ENCODE results near the gene HMX1. TPM values are rescaled to one million over a fixed set of nuclear protein-coding genes. Genes with fewer than 3 reads are reported as not detected.

HMX1 gene
- total RNA-seq, 2 experiments from 2014 or later, result not detected

GRCh38 chr4:8820178-8821102, 51.2 kb downstream of the HMX1 start:
- Mint-ChIP-seq H3K9me3 (no peaks in the 10 kb centered on the region), H3K4me1 (no peaks in the 10 kb centered on the region), H3K27ac (no peak overlapping the region), H3K27me3 (peaks cover 9% of the 10 kb centered on the region), H3K4me3 (no peak overlapping the region), H3K36me3 (no peaks in the 10 kb centered on the region)
- no peak for DNase-seq

GRCh38 chr4:8819473-8820177, 52.0 kb downstream of the HMX1 start:
- Mint-ChIP-seq H3K27me3 (peaks cover 9% of the 10 kb centered on the region), H3K27ac (no peak overlapping the region), H3K4me1 (no peaks in the 10 kb centered on the region), H3K9me3 (no peaks in the 10 kb centered on the region), H3K36me3 (no peaks in the 10 kb centered on the region), H3K4me3 (no peak overlapping the region)
- no peak for DNase-seq

DNA sequence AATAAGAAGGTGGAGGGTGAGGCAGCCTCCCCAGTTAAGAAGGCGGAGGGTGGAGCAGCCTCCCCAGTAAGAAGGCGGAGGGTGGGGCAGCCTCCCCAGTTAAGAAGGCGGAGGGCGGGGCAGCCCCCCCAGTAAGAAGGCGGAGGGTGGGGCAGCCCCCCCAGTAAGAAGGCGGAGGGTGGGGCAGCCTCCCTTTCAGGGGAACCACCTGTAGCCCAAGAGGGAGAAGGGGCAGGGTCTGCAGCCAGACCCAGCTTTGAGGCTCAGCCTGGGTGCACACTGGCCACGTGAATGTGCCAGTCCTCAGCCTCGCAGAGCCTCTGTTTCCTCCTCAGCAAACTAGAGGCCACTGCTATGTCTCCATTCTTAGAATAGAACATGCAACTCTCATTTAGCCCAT, 52.6 kb downstream of the HMX1 start:
- Mint-ChIP-seq H3K27me3 (peaks cover 9% of the 10 kb centered on the region), H3K4me3 (no peak overlapping the region), H3K36me3 (no peaks in the 10 kb centered on the region), H3K9me3 (no peaks in the 10 kb centered on the region), H3K27ac (no peak overlapping the region), H3K4me1 (no peaks in the 10 kb centered on the region)
- no peak for DNase-seq

DNA sequence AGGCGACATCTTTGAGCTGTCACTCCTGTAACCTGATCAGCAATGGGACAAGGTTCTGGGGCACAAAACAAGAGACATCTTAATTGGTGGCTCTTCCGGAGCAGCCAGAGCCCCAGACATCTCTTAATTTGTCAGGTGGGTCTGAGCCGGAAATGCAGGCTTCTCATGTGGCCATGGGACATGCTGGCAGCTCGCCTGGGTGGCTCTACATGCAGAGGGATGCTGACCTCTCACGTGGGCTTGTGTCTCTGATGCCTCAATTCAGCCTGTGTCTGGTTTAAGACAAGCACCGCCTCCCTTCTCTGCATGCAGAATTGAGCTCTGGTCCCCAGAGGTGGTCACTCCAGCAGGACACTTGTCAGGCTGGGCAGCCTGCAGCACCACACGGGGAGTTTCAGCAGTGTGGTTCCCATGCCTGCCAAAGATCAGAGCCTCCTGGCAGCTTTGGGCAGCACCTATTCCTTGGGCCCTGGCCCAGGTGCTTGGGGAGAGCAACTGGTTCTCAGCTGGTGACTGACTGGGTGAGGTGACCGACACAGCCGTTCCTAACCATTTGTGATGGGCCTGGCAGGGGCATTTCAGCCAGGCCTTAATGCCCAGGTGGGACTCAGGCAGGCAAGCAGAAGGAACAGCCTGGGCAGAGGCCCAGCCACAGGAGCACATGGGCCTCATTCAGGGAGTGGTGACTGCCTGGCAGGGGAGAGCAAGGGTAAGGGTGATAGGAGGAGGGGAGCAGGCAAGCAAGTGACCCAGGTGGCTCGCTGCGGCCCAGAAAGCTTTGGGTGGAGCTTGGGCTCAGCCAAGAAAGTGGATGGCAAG, 53.4 kb downstream of the HMX1 start:
- Mint-ChIP-seq H3K27ac (no peak overlapping the region), H3K36me3 (no peaks in the 10 kb centered on the region), H3K4me1 (no peaks in the 10 kb centered on the region), H3K27me3 (peaks cover 9% of the 10 kb centered on the region), H3K9me3 (no peaks in the 10 kb centered on the region), H3K4me3 (no peak overlapping the region)
- no peak for DNase-seq

DNA sequence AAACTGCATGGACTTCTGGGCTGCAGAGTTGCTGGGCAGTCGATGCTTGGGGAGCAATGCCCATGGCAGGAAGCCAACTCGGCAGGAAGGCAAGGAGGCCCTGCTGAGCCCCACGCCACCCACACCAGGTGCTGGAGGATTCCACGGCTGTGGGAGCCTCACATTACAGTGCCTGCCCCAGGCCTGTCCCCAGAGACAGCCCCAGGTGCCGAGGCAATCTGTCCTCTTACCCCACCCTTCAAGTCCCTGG, 53.9 kb downstream of the HMX1 start:
- no peaks in the 10 kb centered on the region for H3K36me3 Mint-ChIP-seq
- no peaks in the 10 kb centered on the region for H3K9me3 Mint-ChIP-seq
- H3K27me3 Mint-ChIP-seq, result peaks cover 6% of the 10 kb centered on the region
- H3K4me3 Mint-ChIP-seq, result no peak overlapping the region
- no peaks in the 10 kb centered on the region for H3K4me1 Mint-ChIP-seq
- no peak overlapping the region for H3K27ac Mint-ChIP-seq
- no peak for DNase-seq

GRCh38 chr4:8817096-8817812, 54.4 kb downstream of the HMX1 start:
- H3K27me3 Mint-ChIP-seq, result peaks cover 3% of the 10 kb centered on the region
- DNase-seq, result no peak
- H3K9me3 Mint-ChIP-seq, result no peaks in the 10 kb centered on the region
- H3K4me1 Mint-ChIP-seq, result no peaks in the 10 kb centered on the region
- H3K27ac Mint-ChIP-seq, result no peak overlapping the region
- H3K36me3 Mint-ChIP-seq, result no peaks in the 10 kb centered on the region
- no peak overlapping the region for H3K4me3 Mint-ChIP-seq

Data from activated naive CD8-positive, alpha-beta T cell treated with anti-CD3 and anti-CD28 coated beads for 36 hours (primary cell).